Measurements from ENCODE around the gene PCYT1B.

PCYT1B gene

DNA sequence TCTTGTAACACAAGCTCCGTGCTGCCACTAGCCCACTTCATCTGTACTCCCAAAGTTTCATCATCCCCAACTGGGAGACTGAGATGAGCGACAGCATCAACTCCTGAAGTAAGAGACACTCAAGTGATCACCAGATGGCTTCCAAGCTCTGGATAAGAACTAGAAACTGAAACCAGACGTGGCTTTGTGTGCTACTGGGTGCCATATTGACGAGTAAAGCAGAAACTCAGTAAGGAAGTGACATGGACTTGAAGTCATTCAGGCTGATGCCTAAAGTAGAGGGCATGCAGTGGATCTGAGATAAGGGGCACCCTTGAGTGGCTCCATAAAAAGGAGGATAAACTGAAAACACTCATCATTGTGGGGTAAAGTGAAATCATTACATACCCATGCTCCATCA is 72.4 kb downstream of the PCYT1B start:
- H3K4me3 ChIP-seq (ENCODE audit: control insufficient read depth in 1 of 7, extremely low read depth in 1 of 7, insufficient read depth in 4 of 7, low read depth in 2 of 7, low read length in 6 of 7) = no peak overlapping the region
- no peaks in the 10 kb centered on the region for H3K27me3 ChIP-seq (replicated peaks in 2 of 5; ENCODE audit: control insufficient read depth in 4 of 5, insufficient read depth in 5 of 5, low read length in 4 of 5)
- 85% methylated on average over 4 of the region's 4 CpGs for WGBS (ENCODE audit: insufficient coverage)
- H3K4me1 ChIP-seq (ENCODE audit: control extremely low read depth in 1 of 4, control insufficient read depth in 4 of 4, insufficient read depth in 4 of 4, low read length in 3 of 4) = no peaks in the 10 kb centered on the region
- no peak for DNase-seq
- ChIA-PET POLR2A (no interaction called here), CTCF (no interaction called here)
- no peak overlapping the region for H3K27ac ChIP-seq (ENCODE audit: insufficient read depth in 1 of 2, low read depth in 1 of 2, low read length in 2 of 2, poor library complexity in 1 of 2, severe bottlenecking in 2 of 2)
- H3K36me3 ChIP-seq (ENCODE audit: control insufficient read depth in 4 of 4, insufficient read depth in 4 of 4, low read length in 3 of 4) = peaks cover 0 to 12% (median 3%) of the 10 kb centered on the region in 4 experiments
- no peaks in the 10 kb centered on the region for H3K9me3 ChIP-seq (ENCODE audit: control extremely low read depth in 1 of 5, control insufficient read depth in 4 of 5, insufficient read depth in 2 of 5, low read depth in 1 of 5, low read length in 4 of 5)

- 82% methylated on average over 3 of the region's 4 CpGs for WGBS (ENCODE audit: insufficient coverage)
- Histone ChIP-seq H3K36me3 (ENCODE audit: control insufficient read depth in 4 of 4, insufficient read depth in 4 of 4, low read length in 3 of 4) (peaks cover 0 to 5% (median 2%) of the 10 kb centered on the region in 4 experiments), H3K27ac (ENCODE audit: insufficient read depth in 1 of 2, low read depth in 1 of 2, low read length in 2 of 2, poor library complexity in 1 of 2, severe bottlenecking in 2 of 2) (no peak overlapping the region), H3K4me1 (ENCODE audit: control extremely low read depth in 1 of 4, control insufficient read depth in 4 of 4, insufficient read depth in 4 of 4, low read length in 3 of 4) (no peaks in the 10 kb centered on the region), H3K9me3 (ENCODE audit: control extremely low read depth in 1 of 5, control insufficient read depth in 4 of 5, insufficient read depth in 2 of 5, low read depth in 1 of 5, low read length in 4 of 5) (no peaks in the 10 kb centered on the region), H3K27me3 (replicated peaks in 2 of 5; ENCODE audit: control insufficient read depth in 4 of 5, insufficient read depth in 5 of 5, low read length in 4 of 5) (peaks cover 0 to 3% (median 0%) of the 10 kb centered on the region in 5 experiments), H3K4me3 (ENCODE audit: control insufficient read depth in 1 of 7, extremely low read depth in 1 of 7, insufficient read depth in 4 of 7, low read depth in 2 of 7, low read length in 6 of 7) (no peak overlapping the region)
- ChIA-PET POLR2A (no interaction called here), CTCF (no interaction called here)
- no peak for DNase-seq
Measured at GRCh38 chrX:24567169-24567568, 80.0 kb downstream of the PCYT1B start.

- no peak overlapping the region for H3K27ac ChIP-seq (ENCODE audit: insufficient read depth in 1 of 2, low read depth in 1 of 2, low read length in 2 of 2, poor library complexity in 1 of 2, severe bottlenecking in 2 of 2)
- H3K4me3 ChIP-seq (ENCODE audit: control insufficient read depth in 1 of 7, extremely low read depth in 1 of 7, insufficient read depth in 4 of 7, low read depth in 2 of 7, low read length in 6 of 7) = no peak overlapping the region
- WGBS (ENCODE audit: insufficient coverage) = 69% methylated on average over 2 of the region's 3 CpGs
- peaks cover 0 to 9% (median 2%) of the 10 kb centered on the region in 4 experiments for H3K36me3 ChIP-seq (ENCODE audit: control insufficient read depth in 4 of 4, insufficient read depth in 4 of 4, low read length in 3 of 4)
- peaks cover 0 to 3% (median 0%) of the 10 kb centered on the region in 5 experiments for H3K27me3 ChIP-seq (replicated peaks in 2 of 5; ENCODE audit: control insufficient read depth in 4 of 5, insufficient read depth in 5 of 5, low read length in 4 of 5)
- DNase-seq = no peak
- ChIA-PET CTCF (no interaction called here), POLR2A (no interaction called here)
- no peaks in the 10 kb centered on the region for H3K4me1 ChIP-seq (ENCODE audit: control extremely low read depth in 1 of 4, control insufficient read depth in 4 of 4, insufficient read depth in 4 of 4, low read length in 3 of 4)
- H3K9me3 ChIP-seq (ENCODE audit: control extremely low read depth in 1 of 5, control insufficient read depth in 4 of 5, insufficient read depth in 2 of 5, low read depth in 1 of 5, low read length in 4 of 5) = no peaks in the 10 kb centered on the region
Measured at GRCh38 chrX:24566240-24566639, 80.9 kb downstream of the PCYT1B start.

- peaks cover 0 to 3% (median 0%) of the 10 kb centered on the region in 5 experiments for H3K27me3 ChIP-seq (replicated peaks in 2 of 5; ENCODE audit: control insufficient read depth in 4 of 5, insufficient read depth in 5 of 5, low read length in 4 of 5)
- no peak overlapping the region for H3K4me3 ChIP-seq (ENCODE audit: control insufficient read depth in 1 of 7, extremely low read depth in 1 of 7, insufficient read depth in 4 of 7, low read depth in 2 of 7, low read length in 6 of 7)
- H3K9me3 ChIP-seq (ENCODE audit: control extremely low read depth in 1 of 5, control insufficient read depth in 4 of 5, insufficient read depth in 2 of 5, low read depth in 1 of 5, low read length in 4 of 5) = no peaks in the 10 kb centered on the region
- H3K27ac ChIP-seq (ENCODE audit: insufficient read depth in 1 of 2, low read depth in 1 of 2, low read length in 2 of 2, poor library complexity in 1 of 2, severe bottlenecking in 2 of 2) = no peak overlapping the region
- no peaks in the 10 kb centered on the region for H3K4me1 ChIP-seq (ENCODE audit: control extremely low read depth in 1 of 4, control insufficient read depth in 4 of 4, insufficient read depth in 4 of 4, low read length in 3 of 4)
- H3K36me3 ChIP-seq (ENCODE audit: control insufficient read depth in 4 of 4, insufficient read depth in 4 of 4, low read length in 3 of 4) = peaks cover 0 to 5% (median 2%) of the 10 kb centered on the region in 4 experiments
- WGBS (ENCODE audit: insufficient coverage) = 88% methylated on average over 17 of the region's 19 CpGs
- ChIA-PET CTCF (no interaction called here), POLR2A (no interaction called here)
- DNase-seq = no peak
Measured at GRCh38 chrX:24563291-24564010, 83.7 kb downstream of the PCYT1B start.

DNA sequence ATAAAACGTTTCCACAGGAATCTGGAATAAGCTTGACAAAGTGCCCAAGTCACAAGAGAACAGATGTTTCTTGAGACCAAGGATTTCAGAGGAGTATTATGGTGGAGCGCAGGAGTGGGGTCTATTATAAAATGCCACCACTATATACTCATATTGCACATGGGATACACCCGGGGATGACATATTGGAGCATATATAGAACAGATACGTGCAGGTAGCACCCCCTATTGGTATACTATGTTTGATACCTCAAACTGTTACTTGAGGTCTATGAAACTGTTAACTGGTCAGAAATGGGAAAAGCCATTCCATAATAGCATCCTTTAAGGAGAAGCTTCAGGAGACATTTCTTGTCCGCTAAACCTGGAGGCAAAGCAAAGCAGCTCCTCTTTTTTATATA is 86.0 kb downstream of the PCYT1B start:
- ChIA-PET CTCF (no interaction called here), POLR2A (no interaction called here)
- Histone ChIP-seq H3K4me1 (ENCODE audit: control extremely low read depth in 1 of 4, control insufficient read depth in 4 of 4, insufficient read depth in 4 of 4, low read length in 3 of 4) (no peaks in the 10 kb centered on the region), H3K27me3 (replicated peaks in 2 of 5; ENCODE audit: control insufficient read depth in 4 of 5, insufficient read depth in 5 of 5, low read length in 4 of 5) (no peaks in the 10 kb centered on the region), H3K9me3 (ENCODE audit: control extremely low read depth in 1 of 5, control insufficient read depth in 4 of 5, insufficient read depth in 2 of 5, low read depth in 1 of 5, low read length in 4 of 5) (no peaks in the 10 kb centered on the region), H3K4me3 (ENCODE audit: control insufficient read depth in 1 of 7, extremely low read depth in 1 of 7, insufficient read depth in 4 of 7, low read depth in 2 of 7, low read length in 6 of 7) (no peak overlapping the region), H3K36me3 (ENCODE audit: control insufficient read depth in 4 of 4, insufficient read depth in 4 of 4, low read length in 3 of 4) (peaks cover 0 to 5% (median 2%) of the 10 kb centered on the region in 4 experiments), H3K27ac (ENCODE audit: insufficient read depth in 1 of 2, low read depth in 1 of 2, low read length in 2 of 2, poor library complexity in 1 of 2, severe bottlenecking in 2 of 2) (no peak overlapping the region)
- WGBS (ENCODE audit: insufficient coverage) = 80% methylated on average over 1 of the region's 5 CpGs
- no peak for DNase-seq

GRCh38 chrX:24553011-24553410 is 94.1 kb downstream of the PCYT1B start:
- ChIA-PET CTCF (interaction anchor here (1.1 kb wide), 1 partner anchor 25 kb away, joined by 3 read pairs; no protein-coding TSS in a partner anchor), POLR2A (no interaction called here)
- Histone ChIP-seq H3K27ac (ENCODE audit: insufficient read depth in 1 of 2, low read depth in 1 of 2, low read length in 2 of 2, poor library complexity in 1 of 2, severe bottlenecking in 2 of 2) (no peak overlapping the region), H3K4me1 (ENCODE audit: control extremely low read depth in 1 of 4, control insufficient read depth in 4 of 4, insufficient read depth in 4 of 4, low read length in 3 of 4) (no peaks in the 10 kb centered on the region), H3K27me3 (replicated peaks in 2 of 5; ENCODE audit: control insufficient read depth in 4 of 5, insufficient read depth in 5 of 5, low read length in 4 of 5) (peaks cover 0 to 5% (median 0%) of the 10 kb centered on the region in 5 experiments), H3K36me3 (ENCODE audit: control insufficient read depth in 4 of 4, insufficient read depth in 4 of 4, low read length in 3 of 4) (no peaks in the 10 kb centered on the region), H3K9me3 (ENCODE audit: control extremely low read depth in 1 of 5, control insufficient read depth in 4 of 5, insufficient read depth in 2 of 5, low read depth in 1 of 5, low read length in 4 of 5) (no peaks in the 10 kb centered on the region), H3K4me3 (ENCODE audit: control insufficient read depth in 1 of 7, extremely low read depth in 1 of 7, insufficient read depth in 4 of 7, low read depth in 2 of 7, low read length in 6 of 7) (no peak overlapping the region)
- 76% methylated on average over 4 of the region's 4 CpGs for whole genome bisulfite sequencing (ENCODE audit: insufficient coverage)
- DNase-seq = no peak

DNA sequence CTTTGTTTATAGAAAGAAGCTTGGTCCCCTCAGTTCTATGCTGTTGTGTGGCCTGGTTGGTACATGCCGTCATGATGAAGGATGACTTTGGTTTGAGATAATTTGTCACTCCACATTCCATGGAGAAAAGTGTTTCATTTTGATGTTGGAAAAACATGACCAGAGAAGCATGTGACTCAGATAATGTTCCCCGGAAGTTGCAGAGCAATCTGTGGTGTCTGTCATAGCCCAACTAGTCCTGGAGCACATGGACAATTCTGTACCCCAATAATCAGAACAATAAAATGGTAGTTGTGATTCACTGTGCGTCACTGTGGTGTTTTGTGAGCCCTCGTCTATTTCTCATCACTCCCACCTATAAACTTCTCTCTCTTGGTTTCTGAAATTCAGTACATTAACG is 97.0 kb downstream of the PCYT1B start:
- H3K36me3 ChIP-seq (ENCODE audit: control insufficient read depth in 4 of 4, insufficient read depth in 4 of 4, low read length in 3 of 4) = no peaks in the 10 kb centered on the region
- CTCF ChIA-PET = no interaction called here
- no peaks in the 10 kb centered on the region for H3K4me1 ChIP-seq (ENCODE audit: control extremely low read depth in 1 of 4, control insufficient read depth in 4 of 4, insufficient read depth in 4 of 4, low read length in 3 of 4)
- no peak for DNase-seq
- H3K27ac ChIP-seq (ENCODE audit: insufficient read depth in 1 of 2, low read depth in 1 of 2, low read length in 2 of 2, poor library complexity in 1 of 2, severe bottlenecking in 2 of 2) = no peak overlapping the region
- no peaks in the 10 kb centered on the region for H3K9me3 ChIP-seq (ENCODE audit: control extremely low read depth in 1 of 5, control insufficient read depth in 4 of 5, insufficient read depth in 2 of 5, low read depth in 1 of 5, low read length in 4 of 5)
- peaks cover 0 to 10% (median 0%) of the 10 kb centered on the region in 5 experiments for H3K27me3 ChIP-seq (replicated peaks in 2 of 5; ENCODE audit: control insufficient read depth in 4 of 5, insufficient read depth in 5 of 5, low read length in 4 of 5)
- POLR2A ChIA-PET = no interaction called here
- WGBS (ENCODE audit: insufficient coverage) = 100% methylated on average over 1 of the region's 5 CpGs
- no peak overlapping the region for H3K4me3 ChIP-seq (ENCODE audit: control insufficient read depth in 1 of 7, extremely low read depth in 1 of 7, insufficient read depth in 4 of 7, low read depth in 2 of 7, low read length in 6 of 7)
